H1 (cell line): ENCODE measurements around the gene IGLON5. TPM values are rescaled to one million over a fixed set of nuclear protein-coding genes. Genes with fewer than 3 reads are reported as not detected.
A peak's percentile ranks its signal among the peaks of the same experiment; 100 is the strongest.

Experiments
- CTCF ChIA-PET: fragments of 300-600 bp; sonication (Branson Sonifier 250); formaldehyde crosslinking; loops from one replicate; lab custom pipeline; 2021; ENCODE audit not compliant: partially characterized antibody; lab: Charles Lee
- POLR2A ChIA-PET: fragments of 300-600 bp; sonication (Branson Sonifier 250); formaldehyde crosslinking; loops from one replicate; lab custom pipeline; 2021; ENCODE audit warnings: inconsistent platforms; ENCODE audit not compliant: partially characterized antibody; lab: Charles Lee
- DNase-seq, 2 experiments: peaks; one replicate each; pipeline versions ENCODE4 v3.0.0 to v3.0.0-alpha.2; 2010 to 2022; ENCODE audit warnings: low spot score in 2 of 2, low read depth in 1 of 2, mixed read lengths in 1 of 2
- FAIRE-seq: peaks from 2 replicates; lab custom pipeline; 2011; peaks lifted over from hg19 to GRCh38; lab: Jason Lieb, UNC
- H2AFZ ChIP-seq: 2 replicates; pipeline ENCODE4 v1.8.1; 2012; ENCODE audit warnings: low read length, inconsistent platforms
- H2AK5ac ChIP-seq: 2 replicates; pipeline ENCODE4 v1.6.1; 2013; ENCODE audit warnings: low read depth, low read length
- H2BK120ac ChIP-seq: replicated peaks from 2 replicates; pipeline ENCODE3; 2013; ENCODE audit warnings: low read depth, low read length, inconsistent platforms
- H2BK12ac ChIP-seq: 2 replicates; pipeline ENCODE4 v1.6.1; 2013; ENCODE audit warnings: low read depth, low read length
- H2BK15ac ChIP-seq: 2 replicates; pipeline ENCODE4 v1.6.1; 2013; ENCODE audit warnings: low read length
- H2BK20ac ChIP-seq: 2 replicates; pipeline ENCODE4 v1.6.1; 2013; ENCODE audit warnings: low read length
- H2BK5ac ChIP-seq: 2 replicates; pipeline ENCODE4 v1.6.1; 2013; ENCODE audit warnings: low read depth, low read length
- H3K14ac ChIP-seq: 2 replicates; pipeline ENCODE4 v1.6.1; 2013; ENCODE audit warnings: inconsistent platforms; ENCODE audit not compliant: insufficient read length
- H3K18ac ChIP-seq: 2 replicates; pipeline ENCODE4 v1.6.1; 2013; ENCODE audit warnings: low read length; ENCODE audit errors: extremely low read depth
- H3K23ac ChIP-seq: 2 replicates; pipeline ENCODE4 v1.6.1; 2013; ENCODE audit warnings: inconsistent platforms; ENCODE audit not compliant: insufficient read length
- H3K23me2 ChIP-seq: 2 replicates; pipeline ENCODE4 v1.6.1; 2013; ENCODE audit warnings: low read depth, low read length
- H3K27ac ChIP-seq: 2 replicates; pipeline ENCODE4 v1.6.1; 2011; ENCODE audit warnings: low read depth, low read length, inconsistent platforms
- H3K27me3 ChIP-seq, 4 experiments: replicated peaks in 1 of 4; 1 replicate in 1 of 4; 2 replicates in 3 of 4; pipeline versions ENCODE4 v1.6.1 to v1.8.1; 2011 to 2013; ENCODE audit warnings: low read length in 3 of 4, mild to moderate bottlenecking in 3 of 4, inconsistent platforms in 2 of 4, mixed read lengths in 2 of 4, moderate library complexity in 1 of 4; ENCODE audit not compliant: control insufficient read depth in 3 of 4, insufficient read depth in 3 of 4; ENCODE audit errors: extremely low read depth in 1 of 4
- H3K36me3 ChIP-seq, 4 experiments: 2 replicates each; pipeline versions ENCODE4 v1.6.1 to v1.8.1; 2011 to 2013; ENCODE audit warnings: mild to moderate bottlenecking in 4 of 4, low read length in 3 of 4, moderate library complexity in 2 of 4, control low read depth in 1 of 4, inconsistent platforms in 1 of 4; ENCODE audit not compliant: insufficient read depth in 4 of 4, control insufficient read depth in 2 of 4
- H3K4ac ChIP-seq: replicated peaks from 2 replicates; pipeline ENCODE3; 2013; ENCODE audit warnings: low read length, low read depth, mixed read lengths, inconsistent platforms; ENCODE audit not compliant: insufficient read length
- H3K4me1 ChIP-seq, 4 experiments: replicated peaks in 1 of 4; 1 replicate in 1 of 4; 2 replicates in 3 of 4; pipeline versions ENCODE4 v1.6.1 to v1.8.1; 2011 to 2013; ENCODE audit warnings: low read length in 3 of 4, inconsistent platforms in 2 of 4, mixed read lengths in 1 of 4; ENCODE audit not compliant: insufficient read depth in 4 of 4, control insufficient read depth in 3 of 4
- H3K4me2 ChIP-seq, 2 experiments: 2 replicates each; pipeline versions ENCODE4 v1.6.1 to v1.8.1; 2011 to 2013; ENCODE audit warnings: low read depth in 2 of 2, low read length in 2 of 2, control low read depth in 1 of 2, inconsistent platforms in 1 of 2, mild to moderate bottlenecking in 1 of 2; ENCODE audit not compliant: insufficient read depth in 1 of 2
- H3K4me3 ChIP-seq, 4 experiments: fragments of 200-600, 300-600 bp in 1 of 4; sonication (generic), shearing (Covaris generic), sonication (Bioruptor Twin) in 1 of 4; 2 replicates each; pipeline versions ENCODE4 v1.5.1 to v1.8.1; 2011 to 2016; ENCODE audit warnings: low read length in 4 of 4, low read depth in 3 of 4, control low read depth in 2 of 4, inconsistent platforms in 2 of 4, mild to moderate bottlenecking in 2 of 4, mixed read lengths in 1 of 4, moderate library complexity in 1 of 4; ENCODE audit not compliant: insufficient read depth in 2 of 4; ENCODE audit errors: extremely low read depth in 1 of 4
- H3K56ac ChIP-seq: replicated peaks from 2 replicates; pipeline ENCODE3; 2013; ENCODE audit warnings: low read depth, mild to moderate bottlenecking, mixed read lengths, low read length, inconsistent platforms; ENCODE audit not compliant: insufficient read length
- H3K79me1 ChIP-seq: 2 replicates; pipeline ENCODE4 v1.6.1; 2013; ENCODE audit warnings: low read depth, low read length, control low read depth
- H3K79me2 ChIP-seq, 2 experiments: 2 replicates each; pipeline versions ENCODE4 v1.6.1 to v1.8.1; 2012 to 2013; ENCODE audit warnings: low read length in 2 of 2, mild to moderate bottlenecking in 2 of 2, inconsistent platforms in 1 of 2; ENCODE audit not compliant: insufficient read depth in 2 of 2, control insufficient read depth in 1 of 2
- H3K9ac ChIP-seq, 4 experiments: replicated peaks in 1 of 4; 1 replicate in 1 of 4; 2 replicates in 3 of 4; pipeline versions ENCODE4 v1.6.1 to v1.8.1; 2011 to 2013; ENCODE audit warnings: low read depth in 3 of 4, low read length in 3 of 4, control low read depth in 2 of 4, mild to moderate bottlenecking in 2 of 4, moderate library complexity in 2 of 4, inconsistent platforms in 1 of 4; ENCODE audit errors: extremely low read depth in 1 of 4
- H3K9me3 ChIP-seq, 2 experiments: 2 replicates each; pipeline versions ENCODE4 v1.6.1 to v1.8.1; 2012 to 2013; ENCODE audit warnings: mild to moderate bottlenecking in 2 of 2, moderate library complexity in 2 of 2, control low read depth in 1 of 2, inconsistent platforms in 1 of 2, low read depth in 1 of 2, low read length in 1 of 2, mixed read lengths in 1 of 2; ENCODE audit not compliant: insufficient read depth in 2 of 2
- H4K20me1 ChIP-seq, 2 experiments: replicated peaks in 1 of 2; 2 replicates each; pipeline versions ENCODE3 to v1.8.1; 2011 to 2013; ENCODE audit warnings: inconsistent platforms in 2 of 2, low read length in 2 of 2, mild to moderate bottlenecking in 1 of 2; ENCODE audit not compliant: insufficient read depth in 2 of 2, control insufficient read depth in 1 of 2
- H4K5ac ChIP-seq: 2 replicates; pipeline ENCODE4 v1.6.1; 2013; ENCODE audit warnings: low read length, low read depth, mixed read lengths, inconsistent platforms; ENCODE audit not compliant: insufficient read length
- H4K8ac ChIP-seq: 2 replicates; pipeline ENCODE4 v1.8.0; 2013; ENCODE audit warnings: mild to moderate bottlenecking, moderate library complexity, low read length, inconsistent platforms; ENCODE audit not compliant: insufficient read depth; ENCODE audit errors: extremely low read depth
- H4K91ac ChIP-seq: replicated peaks from 2 replicates; pipeline ENCODE3; 2013; ENCODE audit warnings: low read length, mixed read lengths, inconsistent platforms; ENCODE audit not compliant: insufficient read length
- BRCA1 ChIP-seq: IDR thresholded peaks from 2 replicates; pipeline ENCODE4 v1.6.1; 2012; ENCODE audit warnings: low read depth, low read length, improper control_type of control experiment
- CTBP2 ChIP-seq: IDR thresholded peaks from 2 replicates; pipeline ENCODE4 v1.7.0; 2011; ENCODE audit warnings: borderline replicate concordance, mild to moderate bottlenecking, moderate library complexity, mixed read lengths, low read length; ENCODE audit not compliant: insufficient read depth, insufficient read length
- EZH2 ChIP-seq: fragments of 200-600 bp; sonication (generic); IDR thresholded peaks from 2 replicates; pipeline ENCODE4 v1.7.1; 2012; ENCODE audit warnings: low read depth, mild to moderate bottlenecking, moderate library complexity, low read length, inconsistent platforms; ENCODE audit not compliant: severe bottlenecking
- GTF2F1 ChIP-seq: IDR thresholded peaks from 2 replicates; pipeline ENCODE4 v1.6.1; 2012; ENCODE audit warnings: low read depth, low read length, improper control_type of control experiment, borderline replicate concordance
- MAX ChIP-seq: IDR thresholded peaks from 2 replicates; pipeline ENCODE4 v1.6.1; 2012; ENCODE audit warnings: inconsistent platforms
- SP1 ChIP-seq: IDR thresholded peaks from 2 replicates; pipeline ENCODE4 v1.6.1; 2011; ENCODE audit warnings: low read depth, low read length
- SP4 ChIP-seq: IDR thresholded peaks from 2 replicates; pipeline ENCODE4 v1.6.1; 2012; ENCODE audit warnings: low read length, inconsistent platforms
- SUZ12 ChIP-seq: fragments of 200-600 bp; sonication (generic); IDR thresholded peaks from 2 replicates; pipeline ENCODE4 v1.6.1; 2012; ENCODE audit warnings: mild to moderate bottlenecking, inconsistent platforms, low read length, moderate library complexity, mixed read lengths
- TBP ChIP-seq: IDR thresholded peaks from 2 replicates; pipeline ENCODE4 v1.6.1; 2011; ENCODE audit warnings: low read depth, low read length, improper control_type of control experiment
- TEAD4 ChIP-seq: IDR thresholded peaks from 2 replicates; pipeline ENCODE4 v1.6.1; 2012; ENCODE audit warnings: low read depth, low read length, inconsistent platforms, mixed read lengths
- WGBS, 2 experiments: shearing (Covaris generic) in 1 of 2; methylation state at CpG; one replicate each; pipeline versions ENCODE4 v1.1.6 to v1.1.7; 2013 to 2015; ENCODE audit warnings: low lambda C conversion rate in 2 of 2, mixed read lengths in 2 of 2, inconsistent platforms in 1 of 2, low coverage in 1 of 2, missing lambda C conversion rate in 1 of 2; ENCODE audit not compliant: insufficient replicate concordance in 2 of 2, insufficient coverage in 1 of 2, insufficient read length in 1 of 2; ENCODE audit errors: extremely low coverage in 1 of 2, missing lambda C conversion rate in 1 of 2; 5-methylcytosine and 5-hydroxymethylcytosine counted together
- polyA plus RNA-seq, 7 experiments: library from polyadenylated mRNA; depleted of rRNA in 3 of 7; stranded (reverse) in 5 of 7; unstranded in 2 of 7; fragments of >200 nt in 5 of 7; fragments of 200-250 nt in 2 of 7; gene quantifications; 1 replicate in 5 of 7; 2 replicates in 1 of 7; 4 replicates in 1 of 7; pipeline versions ENCODE4 v1.2.1 to v1.2.3, GENCODE V29; 2011 to 2013; ENCODE audit warnings: missing spikeins in 2 of 7, mixed read lengths in 2 of 7
- total RNA-seq: library from RNA; stranded (reverse); fragmentation: NEBNext Ultra II Directional; extraction: Animal tissue kit (Norgen Biotek cat#: 25700); gene quantifications from 2 replicates; pipeline ENCODE4 v1.2.1, GENCODE V29; 2021

The IGLON5 gene
- total and polyA plus RNA-seq, 2 of the 8 experiments (the other 6 are each of a cell fraction or from before 2014, with no cell fraction given), result 31.8 to 34.6 TPM

- H3K79me1 ChIP-seq, result no peaks in the 10 kb centered on the region
- POLR2A ChIA-PET, result interaction anchor here (1.1 kb wide), 1 partner anchor 22 kb away, joined by 4 read pairs; no protein-coding TSS in a partner anchor
- WGBS, 2 experiments, result 94% methylated on average over 11 of the region's 13 CpGs; no CpG with 5 or more reads in 1 of the 2 experiments
- no peak overlapping the region for H3K14ac ChIP-seq
- H4K91ac ChIP-seq, result no peak overlapping the region
- H3K4ac ChIP-seq, result no peak overlapping the region
- H3K56ac ChIP-seq, result no peak overlapping the region
- H3K4me1 ChIP-seq, result peaks cover 0 to 13% (median 9%) of the 10 kb centered on the region in 4 experiments; a peak in 6 of 7 replicates
- H3K4me3 ChIP-seq, result no peak overlapping the region
- H2BK5ac ChIP-seq, result no peak overlapping the region
- no peak overlapping the region for H3K4me2 ChIP-seq
- TF ChIP-seq SP1, result no peak
- TF ChIP-seq MAX, result no peak
- TF ChIP-seq SP4, result no peak
- TF ChIP-seq SUZ12, result no peak
- TF ChIP-seq CTBP2, result no peak
- TF ChIP-seq TBP, result no peak
- no peak for TF ChIP-seq BRCA1
- TF ChIP-seq EZH2, result no peak
- no peak for TF ChIP-seq TEAD4
- no peak for TF ChIP-seq GTF2F1
- TF ChIP-seq, all 59 proteins: peak for 0
- Histone ChIP-seq H3K27me3 (peaks cover 0 to 18% (median 11%) of the 10 kb centered on the region in 4 experiments; a peak in 5 of 7 replicates), H3K36me3 (peaks cover 0 to 4% (median 0%) of the 10 kb centered on the region in 4 experiments; a peak in 1 of 8 replicates), H3K27ac (no peak overlapping the region), H2BK20ac (no peak overlapping the region), H3K79me2 (no peaks in the 10 kb centered on the region), H3K9me3 (no peaks in the 10 kb centered on the region; a peak in 1 of 4 replicates), H3K18ac (no peak overlapping the region), H3K23me2 (peaks cover 12% of the 10 kb centered on the region), H2BK15ac (no peak overlapping the region), H3K9ac (no peak overlapping the region), H3K23ac (no peak overlapping the region), H4K20me1 (no peaks in the 10 kb centered on the region), H4K8ac (peak overlapping the region; percentile 12; the same call in 1 of the 2 replicates), H2BK120ac (no peak overlapping the region), H4K5ac (no peak overlapping the region), H2AK5ac (no peak overlapping the region), H2AFZ (no peak overlapping the region), H2BK12ac (no peak overlapping the region)
- CTCF ChIA-PET, result interaction anchor here (0.9 to 4.9 kb wide), 7 partner anchors 9 to 101 kb away, joined by 3 to 42 read pairs (median 3); partner anchors contain the start of gene LIM2
- DNase-seq, result no peak
- no peak for FAIRE-seq
Measured at GRCh38 chr19:51337141-51337860, 25.9 kb downstream of the IGLON5 start.
